Bone marrow (tissue), 2 donors: ENCODE data around the gene SWAP70.

Source experiments
- DNase-seq, 2 donors: peaks; one replicate each; lab custom pipeline; 2025; lab: John Stamatoyannopoulos, UW

Gene SWAP70

GRCh38 chr11:9651899-9652748, 11.8 kb upstream of the SWAP70 start:
- DNase-seq, result peak in 1 of 2 donors; percentile 36

GRCh38 chr11:9653871-9654270, 10.0 kb upstream of the SWAP70 start:
- no peak for DNase-seq

- DNase-seq, result no peak
Observed at GRCh38 chr11:9656864-9657263, 7.0 kb upstream of the SWAP70 start.

GRCh38 chr11:9657531-9657930, 6.3 kb upstream of the SWAP70 start:
- DNase-seq, result no peak

DNA sequence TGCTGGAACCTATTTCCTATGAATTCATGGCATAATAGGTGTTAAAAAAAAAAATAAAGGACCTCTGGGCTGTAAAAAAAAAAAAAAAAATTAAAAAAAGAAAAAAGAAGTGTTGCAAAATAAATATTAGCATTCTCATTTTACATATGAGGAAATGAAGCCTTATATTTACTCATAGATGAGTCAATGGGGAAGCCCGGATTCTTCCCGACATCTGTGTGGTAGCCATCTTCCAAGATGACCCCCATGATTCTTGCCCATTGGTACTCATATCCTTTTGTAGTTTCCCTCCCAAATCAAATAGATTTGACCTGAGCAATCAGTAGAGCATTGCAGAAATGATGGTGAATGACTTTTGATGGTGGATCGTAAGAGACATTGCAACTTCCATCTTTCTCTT, 3.0 kb upstream of the SWAP70 start:
- DNase-seq, result no peak

DNA sequence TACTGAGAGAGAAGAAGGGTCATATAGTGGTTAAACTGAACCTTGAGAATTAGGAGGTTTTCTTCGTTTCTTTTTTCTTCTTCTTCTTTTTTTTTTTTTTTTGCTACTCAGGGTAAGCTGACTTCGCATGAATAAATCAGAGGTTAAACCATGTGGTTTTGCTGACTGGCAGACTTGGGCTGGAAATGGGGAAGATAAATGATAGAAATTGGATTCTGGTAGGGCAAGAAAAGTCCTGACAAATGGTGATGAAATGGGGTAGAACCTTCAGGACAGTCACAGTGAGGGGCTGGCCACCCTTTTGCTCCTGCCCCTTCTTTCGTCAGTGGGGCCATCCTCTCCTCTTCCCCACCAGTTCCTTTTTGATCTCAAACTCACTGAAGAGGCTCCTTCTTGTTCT, 1.6 kb upstream of the SWAP70 start:
- DNase-seq, result peak; percentile 11 to 68

DNA sequence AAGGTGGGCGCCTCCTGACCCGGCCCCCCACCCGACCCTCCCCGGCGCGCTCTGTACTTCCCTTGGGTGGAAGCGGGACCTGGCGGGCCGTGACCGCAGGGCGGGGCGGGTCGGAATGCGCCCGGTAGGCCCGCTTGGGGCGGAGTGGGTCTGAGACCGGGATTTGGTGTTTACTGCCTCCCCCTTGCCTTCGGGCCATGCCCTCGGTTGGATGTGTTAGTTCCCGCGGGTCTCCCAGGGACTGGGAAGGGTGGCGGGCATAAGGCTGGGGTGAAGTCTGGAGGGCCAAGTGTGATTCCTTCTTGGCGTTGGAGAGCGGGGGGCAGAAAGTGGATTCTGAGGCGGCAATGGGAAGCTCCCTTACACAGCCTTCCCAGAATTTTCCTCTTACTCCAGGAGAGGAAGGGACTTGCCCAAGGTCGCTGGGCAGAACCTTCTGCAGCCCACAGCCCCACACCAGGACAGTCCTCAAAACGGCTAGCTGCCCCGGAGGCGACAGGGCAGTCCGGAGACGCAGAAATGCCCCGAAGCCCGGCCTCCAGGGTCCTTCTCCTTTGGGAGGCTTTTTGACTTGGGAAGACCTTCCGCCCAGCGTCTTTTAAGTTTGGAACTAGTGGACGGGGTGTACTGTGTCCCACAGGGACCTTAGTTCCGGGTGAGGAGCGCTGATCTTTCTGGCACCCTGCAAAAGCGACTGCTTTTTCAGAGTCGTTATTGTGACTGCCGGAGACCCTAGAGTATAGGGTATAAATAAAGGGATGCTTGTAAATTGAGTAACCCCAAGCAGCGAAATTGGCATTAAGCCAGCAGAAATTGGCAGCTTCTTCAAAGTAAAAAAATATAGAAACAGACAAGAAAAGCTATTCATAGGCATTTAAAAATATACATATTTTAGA, 647 bp downstream of the SWAP70 start:
- DNase-seq, result peak in 1 of 2 donors; percentile 36

- no peak for DNase-seq
Observed at GRCh38 chr11:9665749-9666148, 1.9 kb downstream of the SWAP70 start.

DNA sequence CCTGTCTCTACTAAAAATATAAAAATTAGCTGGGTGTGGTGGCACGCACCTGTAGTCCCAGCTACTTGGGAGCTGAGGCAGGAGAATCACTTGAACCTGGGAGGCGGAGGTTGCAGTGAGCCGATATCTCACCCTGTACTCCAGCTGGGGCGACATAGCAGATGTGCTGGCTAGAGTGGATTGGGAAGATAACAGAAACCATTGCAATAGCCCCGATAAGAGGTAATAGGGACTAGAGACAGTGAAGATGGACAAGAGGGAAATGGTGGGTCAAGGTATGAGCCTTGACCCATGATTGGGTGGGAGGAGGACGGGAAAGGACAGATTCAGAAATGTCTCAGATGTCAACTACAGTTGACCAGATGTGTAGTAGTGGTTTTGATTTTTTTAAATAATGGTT, 6.1 kb downstream of the SWAP70 start:
- no peak for DNase-seq

- no peak for DNase-seq
Observed at GRCh38 chr11:9672288-9672916, 8.5 kb downstream of the SWAP70 start.

DNA sequence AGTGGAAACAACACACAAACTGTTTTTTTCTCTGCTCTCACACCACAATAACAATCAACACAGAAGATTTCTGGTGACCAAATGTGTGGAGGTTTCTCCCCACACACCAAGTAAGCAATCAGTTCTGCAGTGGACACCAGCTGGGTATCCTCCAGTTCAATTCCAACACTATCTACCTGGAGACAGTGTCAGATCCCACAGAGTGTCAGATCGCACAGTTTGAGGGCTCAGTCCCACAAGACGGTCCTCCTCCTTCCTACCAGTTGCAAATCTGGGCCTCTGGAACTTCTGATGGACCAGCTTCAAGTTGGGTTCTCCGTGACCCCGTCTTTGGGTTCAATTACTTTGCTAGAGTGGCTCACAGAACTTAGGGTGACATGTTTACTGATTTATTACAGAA, 9.0 kb downstream of the SWAP70 start:
- DNase-seq, result no peak

DNA sequence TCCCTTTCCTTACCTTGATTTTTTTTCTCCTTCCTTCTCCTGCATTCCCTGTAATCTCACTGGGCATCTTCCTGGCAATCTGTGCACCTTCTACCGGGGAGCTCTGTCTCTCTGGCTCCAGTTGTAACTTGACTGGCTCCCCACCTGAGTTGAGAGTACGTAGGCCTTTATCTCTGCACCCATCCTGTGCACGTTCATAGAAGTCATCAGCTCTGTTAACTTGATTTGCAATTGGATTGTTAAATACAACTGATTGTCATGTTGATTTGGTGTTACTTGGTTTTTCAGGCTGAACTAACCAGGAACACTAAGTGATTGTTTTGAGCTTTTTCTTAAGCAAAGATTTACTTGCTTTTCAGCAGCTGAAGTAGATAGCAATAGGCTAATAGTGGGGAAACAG, 11.8 kb downstream of the SWAP70 start:
- no peak for DNase-seq

DNA sequence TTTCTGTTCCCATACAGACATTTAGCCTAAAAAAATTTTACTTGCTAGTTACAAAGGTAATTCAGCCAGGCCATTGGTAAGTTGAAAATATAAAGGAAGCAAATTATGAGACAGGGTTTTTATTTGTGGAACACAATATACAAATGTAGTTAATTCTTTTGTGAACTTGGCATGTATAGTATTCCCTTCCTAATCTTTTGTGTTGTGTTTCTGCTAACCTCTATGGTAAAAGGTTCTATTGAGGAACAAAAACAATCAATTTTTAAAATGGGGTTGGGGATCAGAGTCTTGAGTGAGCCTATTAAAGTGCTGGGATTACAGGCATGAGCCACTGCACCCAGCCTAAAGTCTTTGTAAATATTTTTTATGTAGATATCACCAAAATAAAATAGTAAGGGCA, 14.1 kb downstream of the SWAP70 start:
- no peak for DNase-seq

GRCh38 chr11:9678576-9678975, 14.7 kb downstream of the SWAP70 start:
- no peak for DNase-seq

- no peak for DNase-seq
Observed at GRCh38 chr11:9680028-9680427, 16.2 kb downstream of the SWAP70 start.

GRCh38 chr11:9681583-9682372, 17.9 kb downstream of the SWAP70 start:
- peak in 1 of 2 donors; percentile 20 for DNase-seq

GRCh38 chr11:9687711-9688477, 24.0 kb downstream of the SWAP70 start:
- no peak for DNase-seq

- DNase-seq, result peak in 1 of 2 donors; percentile 92
Observed at GRCh38 chr11:9688716-9689511, 25.0 kb downstream of the SWAP70 start.

DNA sequence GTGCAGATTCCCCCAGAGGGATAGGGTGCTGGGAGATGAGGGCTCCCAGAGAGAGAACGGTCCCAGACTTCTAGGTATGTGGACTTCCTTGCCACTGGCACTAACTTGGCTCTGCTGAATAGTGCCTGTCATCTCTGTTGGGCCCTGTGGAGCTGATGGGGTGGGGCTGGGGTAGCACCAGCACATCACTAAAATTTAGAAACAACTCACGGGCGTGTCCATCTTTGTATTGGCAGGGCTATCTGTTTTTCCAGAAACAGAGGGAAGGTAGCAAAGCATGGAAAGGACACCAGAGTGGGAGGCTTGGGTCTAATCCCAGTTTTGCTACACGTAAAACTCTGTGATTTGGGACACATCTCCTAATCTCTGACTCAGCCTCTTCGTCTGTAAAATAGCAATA, 25.8 kb downstream of the SWAP70 start:
- DNase-seq, result no peak

GRCh38 chr11:9691865-9692264, 28.0 kb downstream of the SWAP70 start:
- DNase-seq, result peak in 1 of 2 donors; percentile 67
